ENCODE results near the gene MAP1B. TPM values are rescaled to one million over a fixed set of nuclear protein-coding genes. Genes with fewer than 3 reads are reported as not detected.

Gene MAP1B
- total RNA-seq, 2 experiments from 2014 or later: 0.06 TPM; not detected in 1

GRCh38 chr5:72252574-72253155 lies 145.4 kb downstream of the MAP1B start:
- Mint-ChIP-seq H3K4me3 (no peak overlapping the region), H3K9me3 (no peaks in the 10 kb centered on the region), H3K4me1 (peaks cover 8% of the 10 kb centered on the region), H3K36me3 (ENCODE audit: low read depth) (peaks cover 11% of the 10 kb centered on the region), H3K27ac (no peak overlapping the region), H3K27me3 (no peaks in the 10 kb centered on the region)
- no peak for DNase-seq
- CTCF ChIA-PET: no interaction called here
- POLR2A ChIA-PET: no interaction called here

- Mint-ChIP-seq H3K27me3 (no peaks in the 10 kb centered on the region), H3K27ac (no peak overlapping the region), H3K4me1 (peaks cover 8% of the 10 kb centered on the region), H3K36me3 (ENCODE audit: low read depth) (peaks cover 11% of the 10 kb centered on the region), H3K9me3 (no peaks in the 10 kb centered on the region), H3K4me3 (no peak overlapping the region)
- no peak for DNase-seq
- ChIA-PET POLR2A (no interaction called here), CTCF (no interaction called here)
Measured at GRCh38 chr5:72255237-72255636, 148.0 kb downstream of the MAP1B start.

- Mint-ChIP-seq H3K9me3 (no peaks in the 10 kb centered on the region), H3K27me3 (no peaks in the 10 kb centered on the region), H3K4me1 (peaks cover 8% of the 10 kb centered on the region), H3K36me3 (ENCODE audit: low read depth) (peaks cover 11% of the 10 kb centered on the region), H3K4me3 (no peak overlapping the region), H3K27ac (no peak overlapping the region)
- ChIA-PET CTCF (no interaction called here), POLR2A (no interaction called here)
- DNase-seq: no peak
Measured at GRCh38 chr5:72255670-72256069, 148.4 kb downstream of the MAP1B start.

GRCh38 chr5:72256536-72256935 lies 149.3 kb downstream of the MAP1B start:
- POLR2A ChIA-PET: no interaction called here
- peaks cover 11% of the 10 kb centered on the region for H3K36me3 Mint-ChIP-seq (ENCODE audit: low read depth)
- CTCF ChIA-PET: no interaction called here
- DNase-seq: no peak
- no peaks in the 10 kb centered on the region for H3K9me3 Mint-ChIP-seq
- H3K4me3 Mint-ChIP-seq: no peak overlapping the region
- peaks cover 8% of the 10 kb centered on the region for H3K4me1 Mint-ChIP-seq
- H3K27ac Mint-ChIP-seq: no peak overlapping the region
- H3K27me3 Mint-ChIP-seq: no peaks in the 10 kb centered on the region

Small RNA genes lying within 50 kb of the gene (microRNA-seq; reads per million reads assigned to microRNA genes)
- gene MIR4803 (ENCODE audit: borderline microRNAs expressed, borderline replicate concordance): not detected

Other genes with a start within 250 kb of the MAP1B start
- 10 to 100 TPM; 49.2 to 63.4 TPM for gene MRPS27, start 212.8 kb downstream of the MAP1B start, total RNA-seq
- gene PTCD2, start 212.9 kb downstream of the MAP1B start, total RNA-seq: 1 to 10 TPM; 7.8 to 8.1 TPM

Data from activated CD4-positive, alpha-beta T cell treated with anti-CD3 and anti-CD28 coated beads, Interleukin-2, amount 10 ng/mL, durations not matched to agents 7 days and 5 days (primary cell).